GM19372 (cell line): ENCODE results near the gene BAIAP2L2.
"Not testable (repeated sequence)": the region's sequence is repeated elsewhere in the genome, so short reads cannot be mapped to it uniquely, and the experiment has no call there.

Experiments
- ATAC-seq: cut with Tn5 transposase; IDR thresholded peaks from one replicate; pipeline ENCODE4 v1.9.1; 2021; ENCODE audit warnings: mild to moderate bottlenecking, low read depth, moderate library complexity; ENCODE audit not compliant: unreplicated experiment

BAIAP2L2 gene

GRCh38 chr22:38083931-38084631 is 26.4 kb downstream of the BAIAP2L2 start, which contains the start of gene SLC16A8:
TSS of gene SLC16A8 (minus strand) at chr22:38084184. CDS start at chr22:38082873, 1,311 bp downstream.
- no peak for ATAC-seq

GRCh38 chr22:38082986-38083710 is 27.3 kb downstream of the BAIAP2L2 start:
- ATAC-seq = no peak

- ATAC-seq = no peak
These were observed 28.3 kb downstream of the BAIAP2L2 start for GRCh38 chr22:38081941-38082828.

- no peak for ATAC-seq
These were observed 28.9 kb downstream of the BAIAP2L2 start for GRCh38 chr22:38081636-38081940.

GRCh38 chr22:38080850-38081635 is 29.4 kb downstream of the BAIAP2L2 start:
- ATAC-seq = no peak

- ATAC-seq = no peak
These were observed 30.0 kb downstream of the BAIAP2L2 start for GRCh38 chr22:38080474-38080849.

- no peak for ATAC-seq
These were observed 30.7 kb downstream of the BAIAP2L2 start for GRCh38 chr22:38079804-38080203.

GRCh38 chr22:38079208-38079607 is 31.3 kb downstream of the BAIAP2L2 start:
- ATAC-seq = not testable (repeated sequence)

- no peak for ATAC-seq
These were observed 32.2 kb downstream of the BAIAP2L2 start for GRCh38 chr22:38078046-38078840.

- no peak for ATAC-seq
These were observed 32.9 kb downstream of the BAIAP2L2 start for GRCh38 chr22:38077595-38077994.

- ATAC-seq = no peak
These were observed 33.4 kb downstream of the BAIAP2L2 start for GRCh38 chr22:38077096-38077495.

- ATAC-seq = no peak
These were observed 34.5 kb downstream of the BAIAP2L2 start for GRCh38 chr22:38075961-38076360.

GRCh38 chr22:38075105-38075825 is 35.2 kb downstream of the BAIAP2L2 start:
- no peak for ATAC-seq

GRCh38 chr22:38074181-38075104 is 36.0 kb downstream of the BAIAP2L2 start:
- no peak for ATAC-seq

GRCh38 chr22:38073150-38074130 is 37.0 kb downstream of the BAIAP2L2 start:
- ATAC-seq = no peak

GRCh38 chr22:38072322-38073149 is 37.9 kb downstream of the BAIAP2L2 start:
- no peak for ATAC-seq
